K562 (cell line): Measurements from ENCODE around the gene THEM4. TPM values are rescaled to one million over a fixed set of nuclear protein-coding genes. Genes with fewer than 3 reads are reported as not detected.
A peak's percentile ranks its signal among the peaks of the same experiment; 100 is the strongest.

Experiments used
- ATF7 ChIP-seq: fragments of 450-650 bp; IDR thresholded peaks from 2 replicates; pipeline ENCODE4 v1.7.1; 2014; ENCODE audit warnings: mild to moderate bottlenecking, moderate library complexity
- DMBX1 ChIP-seq: fragments of 250-450 bp; sonication (Bioruptor Pico); IDR thresholded peaks from 2 replicates; pipeline ENCODE4 v1.8.0; 2022; ENCODE audit warnings: inconsistent platforms, mild to moderate bottlenecking, moderate library complexity, borderline replicate concordance
- DPF2 ChIP-seq: fragments of 450-650 bp; IDR thresholded peaks from 2 replicates; pipeline ENCODE4 v1.6.1; 2016
- FOSL1 ChIP-seq: fragments of 200-800 bp; sonication (Bioruptor generic); conservative IDR thresholded peaks from 2 replicates; pipeline ENCODE4 v1.6.1; 2016; ENCODE audit warnings: missing genetic modification characterization, missing compliant biosample characterization
- JUND ChIP-seq, 2 experiments: IDR thresholded peaks; 2 replicates in 1 of 2; 3 replicates in 1 of 2; pipeline ENCODE4 v1.6.1; 2011; ENCODE audit warnings: borderline replicate concordance in 2 of 2, low read depth in 2 of 2, low read length in 2 of 2, improper control_type of control experiment in 1 of 2, missing biosample characterization in 1 of 2, missing genetic modification characterization in 1 of 2, missing genetic modification reagents in 1 of 2
- NFE2 ChIP-seq: IDR thresholded peaks from 2 replicates; pipeline ENCODE4 v1.6.1; 2014; ENCODE audit warnings: antibody characterized with exemption, low read depth
- POLR2AphosphoS5 ChIP-seq: IDR thresholded peaks from 2 replicates; pipeline ENCODE4 v1.6.1; 2011; ENCODE audit warnings: mild to moderate bottlenecking, low read depth, low read length, moderate library complexity; ENCODE audit not compliant: control insufficient read depth, insufficient read depth
- RCOR1 ChIP-seq, 2 experiments: IDR thresholded peaks; 2 replicates each; pipeline ENCODE4 v1.6.1; 2012; ENCODE audit warnings: low read depth in 2 of 2, low read length in 2 of 2, borderline replicate concordance in 1 of 2, improper control_type of control experiment in 1 of 2
- SOX6 ChIP-seq: fragments of 450-650 bp; IDR thresholded peaks from 2 replicates; pipeline ENCODE4 v1.6.1; 2014; ENCODE audit warnings: mild to moderate bottlenecking
- TAF1 ChIP-seq: IDR thresholded peaks from 2 replicates; pipeline ENCODE4 v1.6.1; 2011; ENCODE audit warnings: mild to moderate bottlenecking, low read length, moderate library complexity; ENCODE audit not compliant: insufficient read depth, control insufficient read depth, severe bottlenecking; ENCODE audit errors: extremely low read depth
- TBL1XR1 ChIP-seq, 2 experiments: IDR thresholded peaks; 2 replicates each; pipeline ENCODE4 v1.6.1; 2012; ENCODE audit warnings: improper control_type of control experiment in 2 of 2, low read length in 2 of 2, mild to moderate bottlenecking in 1 of 2
- TCF3 ChIP-seq: sonication (generic); formaldehyde crosslinking; IDR thresholded peaks from 2 replicates; pipeline ENCODE4 v1.4.0; 2020; ENCODE audit warnings: mild to moderate bottlenecking, missing genetic modification reagents
- TCF7 ChIP-seq: sonication (generic); IDR thresholded peaks from 2 replicates; pipeline ENCODE4 v1.6.1; 2016; ENCODE audit warnings: antibody characterized with exemption, borderline replicate concordance
- ZNF584 ChIP-seq: fragments of 200-800 bp; sonication (Bioruptor generic); IDR thresholded peaks from 2 replicates; pipeline ENCODE4 v1.6.1; 2016; ENCODE audit warnings: low read depth, mild to moderate bottlenecking, missing genetic modification characterization, missing compliant biosample characterization
- polyA plus RNA-seq, 8 experiments: library from polyadenylated mRNA; depleted of rRNA in 4 of 8; stranded (reverse) in 5 of 8; unstranded in 3 of 8; fragments of >200 nt; fragmentation: Nextera tagmentation in 2 of 8; fragmentation: Illumina TruSeq in 1 of 8; extraction: Ambion mirVana in 2 of 8; extraction: Trizol in 1 of 8; gene quantifications; 2 replicates each; pipeline versions ENCODE4 v1.2.1 to v1.2.3, GENCODE V29; 2011 to 2014; ENCODE audit warnings: inconsistent platforms in 1 of 8, missing spikeins in 1 of 8
- total RNA-seq, 7 experiments: library from RNA; depleted of rRNA in 6 of 7; stranded (reverse); fragments of >200 nt in 6 of 7; fragmentation: Illumina TruSeq in 2 of 7; extraction: Trizol in 2 of 7; gene quantifications; 2 replicates each; pipeline versions ENCODE4 v1.2.1 to v1.2.3, GENCODE V29; 2011 to 2021; ENCODE audit warnings: low replicate concordance in 1 of 7
- TF ChIP-seq, protein P1 (sequence below): IDR thresholded peaks from 2 replicates; pipeline ENCODE4 v1.6.1; 2012; ENCODE audit warnings: low read depth, low read length, improper control_type of control experiment, borderline replicate concordance

Gene THEM4
- total and polyA plus RNA-seq, 9 of the 15 experiments (the other 6 are each of a cell fraction or from before 2014, with no cell fraction given) = 8.6 to 71.9 (median 35.3) TPM

DNA sequence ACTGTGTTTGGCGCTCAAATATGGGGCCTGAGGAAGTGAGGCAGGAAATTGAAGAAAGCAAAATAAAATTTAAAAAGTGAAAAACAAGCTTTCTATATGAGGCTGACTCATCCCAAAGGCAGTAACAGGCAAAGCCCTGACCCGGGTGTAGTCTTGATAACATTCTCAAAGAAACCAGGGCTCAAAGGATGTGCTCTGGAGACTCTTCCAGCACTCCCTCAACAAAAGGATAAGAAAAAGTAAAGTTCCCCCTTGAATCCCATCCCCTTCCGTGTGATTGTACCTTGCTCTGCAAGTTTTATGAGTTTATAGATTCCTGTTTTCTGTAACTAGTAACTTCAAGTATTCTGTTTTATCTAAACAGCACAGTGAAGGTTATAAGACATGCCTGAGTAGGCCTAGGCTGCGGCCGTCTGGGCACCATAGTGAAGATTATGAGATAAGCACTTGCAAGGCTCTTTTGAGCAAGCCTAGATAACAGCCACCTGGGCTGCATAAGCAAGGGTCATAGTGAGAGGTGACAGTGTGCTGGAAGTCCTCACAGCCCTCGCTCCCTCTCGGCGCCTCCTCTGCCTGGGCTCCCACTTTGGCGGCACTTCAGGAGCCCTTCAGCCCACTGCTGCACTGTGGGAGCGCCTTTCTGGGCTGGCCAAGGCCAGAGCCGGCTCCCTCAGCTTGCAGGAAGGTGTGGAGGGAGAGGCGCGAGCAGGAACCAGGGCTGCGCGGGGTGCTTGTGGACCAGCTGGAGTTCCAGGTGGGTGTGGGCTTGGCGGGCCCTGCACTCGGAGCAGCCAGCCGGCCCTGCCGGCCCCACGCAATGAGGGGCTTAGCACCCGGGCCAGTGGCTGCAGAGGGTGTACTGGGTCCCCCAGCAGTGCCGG is 3.6 kb downstream of the THEM4 start (continued):
- peak; percentile 65 for TF ChIP-seq JUND (IDR thresholded peaks at IDR 0.05; ENCODE audit: borderline replicate concordance, low read depth, low read length)
- TF ChIP-seq JUND (tag; IDR thresholded peaks at IDR 0.05; ENCODE audit: borderline replicate concordance, low read depth, low read length) = peak; percentile 33; the same call in 2 of the 3 replicates
- TF ChIP-seq, protein P1, sequence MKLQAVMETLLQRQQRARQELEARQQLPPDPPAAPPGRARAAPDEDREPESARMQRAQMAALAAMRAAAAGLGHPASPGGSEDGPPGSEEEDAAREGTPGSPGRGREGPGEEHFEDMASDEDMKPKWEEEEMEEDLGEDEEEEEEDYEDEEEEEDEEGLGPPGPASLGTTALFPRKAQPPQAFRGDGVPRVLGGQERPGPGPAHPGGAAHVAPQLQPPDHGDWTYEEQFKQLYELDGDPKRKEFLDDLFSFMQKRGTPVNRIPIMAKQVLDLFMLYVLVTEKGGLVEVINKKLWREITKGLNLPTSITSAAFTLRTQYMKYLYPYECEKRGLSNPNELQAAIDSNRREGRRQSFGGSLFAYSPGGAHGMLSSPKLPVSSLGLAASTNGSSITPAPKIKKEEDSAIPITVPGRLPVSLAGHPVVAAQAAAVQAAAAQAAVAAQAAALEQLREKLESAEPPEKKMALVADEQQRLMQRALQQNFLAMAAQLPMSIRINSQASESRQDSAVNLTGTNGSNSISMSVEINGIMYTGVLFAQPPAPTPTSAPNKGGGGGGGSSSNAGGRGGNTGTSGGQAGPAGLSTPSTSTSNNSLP = 0 out of 2 replicates have a peak, but pooled peaks have one; percentile 14
- TF ChIP-seq TCF7 = peak; percentile 34; the same call in 1 of the 2 replicates
- TF ChIP-seq ZNF584 (CRISPR knock-in tag) = 0 out of 2 replicates have a peak, but pooled peaks have one; percentile 46
- peak in 1 of 2 experiments; percentile 68; a peak in 3 of 4 replicates for TF ChIP-seq RCOR1 (IDR thresholded peaks at IDR 0.05; ENCODE audit: borderline replicate concordance in 1 of 2, low read depth in 2 of 2, low read length in 2 of 2)
- peak; percentile 72 for TF ChIP-seq SOX6
- TF ChIP-seq POLR2AphosphoS5 = peak; percentile 72
- peak; percentile 80; the same call in 1 of the 2 replicates for TF ChIP-seq DPF2
- TF ChIP-seq ATF7 = peak; percentile 62; the same call in 1 of the 2 replicates
- TF ChIP-seq NFE2 = peak; percentile 47; the same call in 1 of the 2 replicates
- TF ChIP-seq TCF3 (CRISPR knock-in tag) = peak; percentile 82
- peak; percentile 86 for TF ChIP-seq FOSL1 (tag)
- peak; percentile 53; the same call in 1 of the 2 replicates for TF ChIP-seq DMBX1
- peak; percentile 15 for TF ChIP-seq TAF1
- peak in 1 of 2 experiments; percentile 56; a peak in 1 of 4 replicates for TF ChIP-seq TBL1XR1 (IDR thresholded peaks at IDR 0.05; ENCODE audit: low read length in 2 of 2)
